ES-I3 (cell line): ENCODE data around the gene PGS1.
A peak's percentile ranks its signal among the peaks of the same experiment; 100 is the strongest.

Source experiments
- H3K36me3 ChIP-seq: 2 replicates; pipeline ENCODE4 v1.6.1; 2013; ENCODE audit warnings: mild to moderate bottlenecking, low read length, control low read depth, moderate library complexity; ENCODE audit not compliant: insufficient read depth
- H3K4me1 ChIP-seq: 2 replicates; pipeline ENCODE4 v1.6.1; 2013; ENCODE audit warnings: mild to moderate bottlenecking, control low read depth, low read length; ENCODE audit not compliant: insufficient read depth
- H3K9ac ChIP-seq: 2 replicates; pipeline ENCODE4 v1.6.1; 2013; ENCODE audit warnings: low read depth, mild to moderate bottlenecking, low read length, moderate library complexity
- H3K9me3 ChIP-seq: 2 replicates; pipeline ENCODE4 v1.6.1; 2013; ENCODE audit warnings: mild to moderate bottlenecking, low read length, moderate library complexity; ENCODE audit not compliant: control insufficient read depth, insufficient read depth

PGS1 gene

GRCh38 chr17:78366109-78366848 lies 12.2 kb upstream of the PGS1 start:
- Histone ChIP-seq H3K36me3 (no peaks in the 10 kb centered on the region), H3K9me3 (no peaks in the 10 kb centered on the region), H3K4me1 (peaks cover 69% of the 10 kb centered on the region), H3K9ac (peak overlapping the region; percentile 17)

DNA sequence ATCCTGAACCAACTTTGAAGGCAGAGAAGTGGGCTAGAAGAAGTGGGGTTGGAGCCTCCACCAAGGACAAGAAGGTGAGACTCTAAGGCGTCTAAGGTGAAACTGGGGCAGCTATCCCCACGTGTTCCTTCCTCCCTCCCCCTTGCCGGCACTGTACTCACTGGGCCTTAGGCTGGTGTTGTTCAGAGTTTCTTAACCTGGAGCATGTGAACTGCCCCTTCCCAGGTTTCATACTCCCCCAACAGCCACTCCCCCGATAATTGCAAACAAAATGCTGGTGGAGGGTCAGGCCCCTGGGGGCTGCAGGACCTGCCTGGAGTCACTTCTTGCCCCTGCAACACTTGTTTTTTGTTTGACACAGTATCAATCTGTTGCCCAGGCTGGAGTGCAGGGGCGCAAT lies 11.3 kb upstream of the PGS1 start:
- Histone ChIP-seq H3K9me3 (no peaks in the 10 kb centered on the region), H3K36me3 (no peaks in the 10 kb centered on the region), H3K4me1 (peaks cover 66% of the 10 kb centered on the region), H3K9ac (no peak overlapping the region)

DNA sequence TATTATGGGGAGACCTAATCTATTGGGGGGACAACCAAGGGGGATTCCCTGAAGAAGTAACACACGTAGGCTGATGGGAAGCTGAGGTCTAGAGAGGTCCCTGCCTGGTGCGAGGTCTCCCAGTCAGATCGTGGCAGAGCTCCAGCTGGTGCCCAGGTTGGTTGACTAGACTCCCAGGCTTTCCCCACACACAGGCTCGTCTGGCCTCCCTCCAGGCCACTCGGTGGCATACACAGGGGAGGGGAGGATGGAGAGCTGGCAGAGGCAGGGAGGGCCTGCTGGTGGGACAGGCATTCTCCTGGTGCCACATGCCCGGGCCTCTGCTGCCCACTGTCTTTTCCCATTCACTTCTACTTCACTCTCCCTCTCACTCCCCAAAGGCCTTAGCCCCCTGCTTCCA lies 10.1 kb upstream of the PGS1 start:
- Histone ChIP-seq H3K4me1 (peaks cover 66% of the 10 kb centered on the region), H3K9ac (no peak overlapping the region), H3K36me3 (no peaks in the 10 kb centered on the region), H3K9me3 (no peaks in the 10 kb centered on the region)

DNA sequence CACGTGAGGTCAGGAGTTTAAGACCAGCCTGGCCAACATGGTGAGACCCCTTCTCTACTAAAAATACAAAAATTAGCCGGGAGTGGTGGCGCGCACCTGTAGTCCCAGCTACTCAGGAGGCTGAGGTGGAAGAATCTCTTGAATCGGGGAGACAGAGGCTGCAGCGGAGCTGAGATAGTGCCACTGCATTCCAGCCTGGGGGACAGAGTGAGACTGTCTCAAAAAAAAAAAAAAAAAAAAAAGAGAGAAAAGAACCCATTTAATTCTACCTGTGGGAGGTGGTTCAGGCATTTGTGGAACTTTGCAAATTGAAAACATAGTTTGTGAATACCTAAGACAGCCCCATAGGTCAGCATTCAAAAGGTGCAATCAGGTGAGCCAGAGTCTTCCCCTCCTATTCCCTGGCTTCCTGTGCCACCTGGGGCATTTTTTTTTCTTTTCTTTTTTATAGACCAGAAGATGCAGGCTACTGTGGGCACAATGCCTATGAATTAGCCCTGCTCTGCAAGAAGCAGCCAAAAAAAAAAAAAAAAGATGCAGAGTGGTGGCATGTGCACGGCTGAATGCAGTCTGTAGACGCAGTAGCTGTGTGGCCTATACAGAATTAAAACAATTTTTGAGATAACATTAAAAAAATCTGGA lies 9.5 kb upstream of the PGS1 start:
- Histone ChIP-seq H3K36me3 (no peaks in the 10 kb centered on the region), H3K4me1 (peaks cover 64% of the 10 kb centered on the region), H3K9ac (peak overlapping the region; percentile 7; the same call in 1 of the 2 replicates)

GRCh38 chr17:78369791-78370381 lies 8.6 kb upstream of the PGS1 start:
- Histone ChIP-seq H3K36me3 (no peaks in the 10 kb centered on the region), H3K4me1 (peaks cover 64% of the 10 kb centered on the region), H3K9me3 (no peaks in the 10 kb centered on the region), H3K9ac (peak overlapping the region; percentile 7; the same call in 1 of the 2 replicates)

More for the DNA sequence above, 9.5 kb upstream of the PGS1 start:
- H3K9me3 ChIP-seq: no peaks in the 10 kb centered on the region

DNA sequence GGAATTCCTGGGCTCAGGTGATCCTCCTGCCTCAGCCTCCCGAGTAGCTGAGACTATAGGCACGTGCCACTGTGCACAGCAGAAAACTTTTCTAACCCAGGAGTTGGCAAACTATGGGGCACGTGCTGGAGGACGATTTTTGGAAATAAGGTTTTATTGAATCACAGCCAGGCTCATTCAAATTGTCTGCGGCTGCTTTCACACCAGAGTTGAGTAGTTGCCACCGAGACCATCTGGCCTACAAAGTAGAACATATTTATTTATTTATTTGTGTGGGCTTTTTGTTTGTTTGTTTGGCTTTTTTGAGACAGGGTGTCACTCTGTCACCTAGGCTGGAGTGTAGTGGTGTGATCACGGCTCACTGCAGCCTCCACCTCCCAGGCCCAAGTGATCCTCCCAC lies 7.4 kb upstream of the PGS1 start:
- Histone ChIP-seq H3K9ac (no peak overlapping the region; the same call in 1 of the 2 replicates), H3K4me1 (peaks cover 66% of the 10 kb centered on the region)

DNA sequence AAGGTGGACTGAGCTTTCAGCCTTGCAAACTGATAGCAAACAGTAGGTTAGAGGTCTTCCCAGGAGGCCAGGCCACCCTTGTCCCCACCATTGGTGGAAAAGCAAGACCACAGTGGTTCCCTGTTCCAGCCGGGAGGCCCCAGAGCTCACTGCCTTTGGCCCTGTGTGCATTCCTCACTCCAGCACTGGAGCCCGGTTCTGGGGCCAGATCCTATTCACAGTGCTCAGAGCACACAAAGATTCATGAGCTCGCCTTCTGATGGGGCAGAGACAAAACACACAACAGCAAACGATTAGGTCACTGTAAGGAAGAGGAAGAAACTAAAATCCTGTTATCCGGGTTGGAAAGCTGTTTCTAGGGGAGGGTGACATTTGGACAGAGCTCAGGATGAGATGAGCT lies 5.6 kb upstream of the PGS1 start:
- Histone ChIP-seq H3K9ac (no peak overlapping the region), H3K4me1 (peaks cover 52% of the 10 kb centered on the region), H3K9me3 (no peaks in the 10 kb centered on the region), H3K36me3 (no peaks in the 10 kb centered on the region)

More for the DNA sequence above, 7.4 kb upstream of the PGS1 start:
- no peaks in the 10 kb centered on the region for H3K36me3 ChIP-seq
- no peaks in the 10 kb centered on the region for H3K9me3 ChIP-seq

DNA sequence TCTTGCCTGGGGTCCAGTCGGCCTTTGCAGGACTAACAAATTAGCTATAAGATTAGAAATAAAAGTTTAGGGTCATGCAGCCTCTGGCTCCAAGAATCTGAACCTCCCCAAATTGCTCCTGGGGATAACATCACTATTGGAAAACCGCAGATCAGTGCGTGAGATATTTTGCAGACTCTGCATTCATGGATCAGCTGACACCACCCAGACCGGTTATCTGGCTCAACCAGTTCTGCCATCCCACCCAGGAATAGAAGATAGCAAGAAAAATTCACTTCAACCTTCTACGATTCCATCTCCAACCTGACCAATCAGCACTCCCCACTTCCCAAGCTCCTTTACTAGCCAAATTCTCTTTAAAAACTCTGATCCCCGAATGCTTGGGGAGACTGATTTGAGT lies 4.3 kb upstream of the PGS1 start:
- Histone ChIP-seq H3K9me3 (no peaks in the 10 kb centered on the region), H3K9ac (no peak overlapping the region), H3K4me1 (peaks cover 46% of the 10 kb centered on the region), H3K36me3 (no peaks in the 10 kb centered on the region)

- peaks cover 40% of the 10 kb centered on the region for H3K4me1 ChIP-seq
- no peaks in the 10 kb centered on the region for H3K36me3 ChIP-seq
- H3K9ac ChIP-seq: peak overlapping the region; percentile 1; the same call in 1 of the 2 replicates
- no peaks in the 10 kb centered on the region for H3K9me3 ChIP-seq
Observed at GRCh38 chr17:78374631-78375274, 3.7 kb upstream of the PGS1 start.

DNA sequence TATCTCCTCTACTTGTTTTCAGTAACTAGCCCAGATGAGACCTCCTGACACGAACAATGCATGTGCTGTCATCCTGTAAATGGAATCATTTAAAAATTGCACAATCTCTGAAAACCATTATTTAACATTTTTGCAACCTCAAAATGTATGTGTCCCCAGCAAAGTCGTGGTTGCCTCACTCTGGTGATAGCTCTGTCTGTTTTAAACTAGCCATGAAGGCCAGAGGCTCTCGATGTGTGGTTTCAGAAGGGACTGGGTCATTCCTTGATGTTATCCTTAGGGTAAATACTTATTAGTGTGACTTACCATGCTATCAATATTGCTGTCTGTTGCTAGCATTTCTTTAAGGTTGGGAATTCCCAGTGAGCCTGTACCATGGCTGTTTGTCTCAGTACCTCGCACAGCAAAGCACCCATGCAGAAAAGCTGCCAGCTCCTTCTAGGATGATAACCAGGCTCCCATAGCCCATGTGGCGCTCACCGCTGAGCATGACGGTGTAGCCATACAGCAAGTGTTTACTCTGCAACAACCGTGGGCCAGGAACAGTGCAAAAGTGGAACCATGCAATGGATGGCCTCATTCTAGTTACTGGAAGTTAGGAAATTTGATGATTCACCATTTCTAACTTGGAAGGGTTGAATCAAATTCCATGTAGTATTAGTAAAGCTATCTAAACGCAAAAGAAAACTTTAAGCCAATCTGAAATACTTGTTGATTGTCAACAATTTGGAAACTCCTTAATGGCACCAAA lies 2.9 kb upstream of the PGS1 start:
- H3K9me3 ChIP-seq: no peaks in the 10 kb centered on the region
- 0 out of 2 replicates have a peak, but pooled peaks cover 3% of the 10 kb centered on the region for H3K36me3 ChIP-seq
- no peak overlapping the region for H3K9ac ChIP-seq
- peaks cover 38% of the 10 kb centered on the region for H3K4me1 ChIP-seq

DNA sequence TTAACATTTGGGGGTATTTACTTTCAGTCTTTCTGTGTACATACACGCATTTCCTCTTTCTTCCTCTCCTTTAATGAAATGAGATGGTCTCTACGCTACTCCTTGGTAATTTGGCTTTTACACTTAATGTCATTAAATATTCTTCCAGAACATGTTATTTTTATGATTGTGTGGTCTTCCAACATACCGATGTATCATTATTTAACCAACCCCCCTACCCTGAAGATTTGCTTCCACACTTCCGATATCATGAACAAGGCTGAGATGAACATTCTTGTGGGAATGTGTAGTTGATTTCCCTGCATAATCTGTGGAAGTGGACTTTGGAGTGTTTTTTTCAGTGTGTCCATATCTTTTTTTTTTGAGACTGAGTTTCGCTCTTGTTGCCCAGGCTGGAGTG lies 2.3 kb upstream of the PGS1 start:
- peaks cover 43% of the 10 kb centered on the region for H3K4me1 ChIP-seq
- H3K9ac ChIP-seq: no peak overlapping the region
- 0 out of 2 replicates have a peak, but pooled peaks cover 3% of the 10 kb centered on the region for H3K36me3 ChIP-seq
- H3K9me3 ChIP-seq: no peaks in the 10 kb centered on the region

GRCh38 chr17:78377858-78378224 lies 608 bp upstream of the PGS1 start:
- Histone ChIP-seq H3K4me1 (peaks cover 47% of the 10 kb centered on the region), H3K9ac (peak overlapping the region; percentile 89; the same call in 1 of the 2 replicates), H3K36me3 (0 out of 2 replicates have a peak, but pooled peaks cover 3% of the 10 kb centered on the region), H3K9me3 (no peaks in the 10 kb centered on the region)

- peaks cover 49% of the 10 kb centered on the region for H3K4me1 ChIP-seq
- H3K9me3 ChIP-seq: no peaks in the 10 kb centered on the region
- 0 out of 2 replicates have a peak, but pooled peaks cover 3% of the 10 kb centered on the region for H3K36me3 ChIP-seq
- H3K9ac ChIP-seq: peak overlapping the region; percentile 89
Observed at GRCh38 chr17:78379131-78379491, 662 bp downstream of the PGS1 start.

DNA sequence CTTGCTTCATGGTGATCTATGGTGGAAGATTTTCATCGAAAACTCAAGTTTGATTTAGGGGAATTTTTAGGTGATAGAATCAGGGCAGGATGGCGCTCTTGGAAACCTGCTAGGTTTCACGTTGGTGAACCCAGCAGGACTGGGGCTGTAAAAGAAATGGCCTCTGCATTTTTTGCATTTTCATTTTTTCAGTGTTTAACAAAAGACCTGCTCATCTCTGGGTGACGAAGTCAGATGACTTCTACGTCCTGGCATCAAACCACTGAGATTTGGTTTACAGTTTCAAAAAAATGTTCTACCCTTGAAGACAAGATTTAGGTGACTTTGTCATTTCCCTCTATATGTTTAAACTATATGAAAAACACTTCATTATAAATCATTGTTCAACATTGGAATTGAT lies 1.9 kb downstream of the PGS1 start:
- 0 out of 2 replicates have a peak, but pooled peaks cover 3% of the 10 kb centered on the region for H3K36me3 ChIP-seq
- H3K9ac ChIP-seq: no peak overlapping the region
- H3K4me1 ChIP-seq: peaks cover 43% of the 10 kb centered on the region
- H3K9me3 ChIP-seq: no peaks in the 10 kb centered on the region
